ENCODE measurements around the gene SPECC1L. TPM values are rescaled to one million over a fixed set of nuclear protein-coding genes. Genes with fewer than 3 reads are reported as not detected.

SPECC1L gene
- total and polyA plus RNA-seq, 2 of the 8 experiments (the other 6 are each of a cell fraction or from before 2014, with no cell fraction given) = 15.7 to 61.6 TPM

GRCh38 chr22:24443668-24444067 is 173.0 kb downstream of the SPECC1L start:
- H3K4me1 ChIP-seq (replicated peaks in 1 of 4; ENCODE audit: control insufficient read depth in 3 of 4, insufficient read depth in 4 of 4, low read length in 3 of 4) = peaks cover 0 to 7% (median 5%) of the 10 kb centered on the region in 4 experiments; a peak in 4 of 7 replicates
- H3K9me3 ChIP-seq (ENCODE audit: insufficient read depth in 2 of 2, low read depth in 1 of 2, low read length in 1 of 2) = no peaks in the 10 kb centered on the region
- no peak overlapping the region for H3K56ac ChIP-seq (replicated peaks; ENCODE audit: insufficient read length, low read depth, low read length)
- no peak overlapping the region for H2BK12ac ChIP-seq (ENCODE audit: low read depth, low read length)
- H3K4me2 ChIP-seq (ENCODE audit: insufficient read depth in 1 of 2, low read depth in 2 of 2, low read length in 2 of 2) = no peak overlapping the region
- H3K9ac ChIP-seq (replicated peaks in 1 of 4; ENCODE audit: extremely low read depth in 1 of 4, low read depth in 3 of 4, low read length in 3 of 4) = no peak overlapping the region
- no peaks in the 10 kb centered on the region for H3K79me1 ChIP-seq (ENCODE audit: low read depth, low read length)
- no peak overlapping the region for H3K4ac ChIP-seq (replicated peaks; ENCODE audit: insufficient read length, low read depth, low read length)
- no peak overlapping the region for H2BK5ac ChIP-seq (ENCODE audit: low read depth, low read length)
- no peak overlapping the region for H3K27ac ChIP-seq (ENCODE audit: low read depth, low read length)
- no peaks in the 10 kb centered on the region for H4K20me1 ChIP-seq (replicated peaks in 1 of 2; ENCODE audit: control insufficient read depth in 1 of 2, insufficient read depth in 2 of 2, low read length in 2 of 2)
- no peak overlapping the region for H3K23ac ChIP-seq (ENCODE audit: insufficient read length)
- ChIA-PET POLR2A (ENCODE audit: partially characterized antibody) (interaction anchor here (1.1 kb wide), 1 partner anchor 17 kb away, joined by 3 read pairs; no protein-coding TSS in a partner anchor), CTCF (ENCODE audit: partially characterized antibody) (interaction anchor here (1.1 to 2.9 kb wide), 9 partner anchors 8 to 82 kb away, joined by 3 to 9 read pairs (median 5); no protein-coding TSS in a partner anchor)
- no peaks in the 10 kb centered on the region for H3K79me2 ChIP-seq (ENCODE audit: control insufficient read depth in 1 of 2, insufficient read depth in 2 of 2, low read length in 2 of 2)
- H3K18ac ChIP-seq (ENCODE audit: extremely low read depth, low read length) = no peak overlapping the region
- no peaks in the 10 kb centered on the region for H3K27me3 ChIP-seq (replicated peaks in 1 of 4; ENCODE audit: control insufficient read depth in 3 of 4, extremely low read depth in 1 of 4, insufficient read depth in 3 of 4, low read length in 3 of 4)
- H3K4me3 ChIP-seq (ENCODE audit: extremely low read depth in 1 of 4, insufficient read depth in 2 of 4, low read depth in 3 of 4, low read length in 4 of 4) = no peak overlapping the region
- no peak for FAIRE-seq
- no peaks in the 10 kb centered on the region for H3K23me2 ChIP-seq (ENCODE audit: low read depth, low read length)
- H2BK20ac ChIP-seq (ENCODE audit: low read length) = no peak overlapping the region
- no peak overlapping the region for H4K8ac ChIP-seq (ENCODE audit: extremely low read depth, insufficient read depth, low read length)
- H4K5ac ChIP-seq (ENCODE audit: insufficient read length, low read depth, low read length) = no peak overlapping the region
- H2BK15ac ChIP-seq (ENCODE audit: low read length) = no peak overlapping the region
- no peak overlapping the region for H4K91ac ChIP-seq (replicated peaks; ENCODE audit: insufficient read length, low read length)
- H2BK120ac ChIP-seq (replicated peaks; ENCODE audit: low read depth, low read length) = no peak overlapping the region
- H2AK5ac ChIP-seq (ENCODE audit: low read depth, low read length) = no peak overlapping the region
- no peak overlapping the region for H3K14ac ChIP-seq (ENCODE audit: insufficient read length)
- H3K36me3 ChIP-seq (ENCODE audit: control insufficient read depth in 2 of 4, insufficient read depth in 4 of 4, low read length in 3 of 4) = no peaks in the 10 kb centered on the region
- no peak for DNase-seq (ENCODE audit: low read depth in 1 of 2, low spot score in 2 of 2)
- H2AFZ ChIP-seq (ENCODE audit: low read length) = no peak overlapping the region
- TF ChIP-seq PHF8 (conservative IDR thresholded peaks at IDR 0.05; ENCODE audit: low read depth, low read length) = no peak
- TF ChIP-seq ATF3 (IDR thresholded peaks at IDR 0.05; ENCODE audit: insufficient read depth, low read depth, low read length) = no peak
- TF ChIP-seq E2F6 (IDR thresholded peaks at IDR 0.05) = no peak
- TF ChIP-seq BCL11A (IDR thresholded peaks at IDR 0.05; ENCODE audit: low read depth in 2 of 2, low read length in 2 of 2) = no peak
- TF ChIP-seq JUN (IDR thresholded peaks at IDR 0.05; ENCODE audit: low read depth, low read length) = no peak
- no peak for TF ChIP-seq RFX5 (IDR thresholded peaks at IDR 0.05; ENCODE audit: borderline replicate concordance, low read depth, low read length)
- TF ChIP-seq SP2 (IDR thresholded peaks at IDR 0.05; ENCODE audit: low read length) = no peak
- TF ChIP-seq POU5F1 (IDR thresholded peaks at IDR 0.05; ENCODE audit: low read depth, low read length) = no peak
- no peak for TF ChIP-seq TEAD4 (IDR thresholded peaks at IDR 0.05; ENCODE audit: low read depth, low read length)
- TF ChIP-seq RNF2 (IDR thresholded peaks at IDR 0.05; ENCODE audit: borderline replicate concordance, low read depth, low read length, missing control alignments, poor library complexity, severe bottlenecking) = no peak
- TF ChIP-seq KDM4A (IDR thresholded peaks at IDR 0.05; ENCODE audit: low read depth, low read length, severe bottlenecking) = no peak
- no peak for TF ChIP-seq SP1 (IDR thresholded peaks at IDR 0.05; ENCODE audit: low read depth, low read length)
- TF ChIP-seq SRF (IDR thresholded peaks at IDR 0.05; ENCODE audit: low read depth, low read length) = no peak
- no peak for TF ChIP-seq NANOG (IDR thresholded peaks at IDR 0.05; ENCODE audit: insufficient read depth, low read depth, low read length, poor library complexity, severe bottlenecking)
